Adrenal gland (tissue), 5 donors: ENCODE results near the gene LRRC55.

Experiments
- POLR2A ChIP-seq, 2 donors: fragments of 450-650 bp; IDR thresholded peaks; one replicate each; pipeline ENCODE4 v1.6.1; 2017; ENCODE audit warnings: antibody characterized with exemption in 2 of 2, mild to moderate bottlenecking in 2 of 2, moderate library complexity in 1 of 2
- TF ChIP-seq, protein P1 (sequence below), 6 experiments: fragments of 450-650 bp in 4 of 6; fragments of 200-600 bp in 2 of 6; sonication (generic) in 1 of 6; IDR thresholded peaks; 1 replicate in 5 of 6; 2 replicates in 1 of 6; pipeline versions ENCODE4 v1.5.1 to v1.8.0; 2016 to 2021; ENCODE audit warnings: antibody characterized with exemption in 6 of 6, mild to moderate bottlenecking in 2 of 6, moderate library complexity in 1 of 6
- donor health status: DM: no; HTN: no; CAD: no.

DNA sequence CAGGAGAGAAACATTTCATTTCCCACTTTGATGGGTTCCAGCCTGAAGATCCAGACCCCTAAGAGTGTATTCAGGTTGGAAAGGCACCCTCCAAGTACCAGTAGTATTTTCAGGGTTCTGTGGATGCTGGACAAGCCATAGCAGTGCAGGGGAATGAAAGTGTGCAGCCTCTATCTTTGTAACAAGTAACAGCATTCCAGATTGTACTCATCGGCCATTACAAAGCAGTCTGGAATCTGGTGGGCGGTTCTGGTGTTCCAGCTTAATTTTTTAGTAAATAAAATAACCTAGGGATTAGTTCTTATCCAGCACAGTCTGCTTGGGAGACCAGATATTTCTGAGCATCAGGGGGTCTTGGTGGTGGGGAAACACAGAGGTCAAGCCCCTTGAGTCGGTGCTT, 32.7 kb downstream of the LRRC55 start:
- TF ChIP-seq POLR2A (IDR thresholded peaks at IDR 0.05) = no peak
- TF ChIP-seq, protein P1, sequence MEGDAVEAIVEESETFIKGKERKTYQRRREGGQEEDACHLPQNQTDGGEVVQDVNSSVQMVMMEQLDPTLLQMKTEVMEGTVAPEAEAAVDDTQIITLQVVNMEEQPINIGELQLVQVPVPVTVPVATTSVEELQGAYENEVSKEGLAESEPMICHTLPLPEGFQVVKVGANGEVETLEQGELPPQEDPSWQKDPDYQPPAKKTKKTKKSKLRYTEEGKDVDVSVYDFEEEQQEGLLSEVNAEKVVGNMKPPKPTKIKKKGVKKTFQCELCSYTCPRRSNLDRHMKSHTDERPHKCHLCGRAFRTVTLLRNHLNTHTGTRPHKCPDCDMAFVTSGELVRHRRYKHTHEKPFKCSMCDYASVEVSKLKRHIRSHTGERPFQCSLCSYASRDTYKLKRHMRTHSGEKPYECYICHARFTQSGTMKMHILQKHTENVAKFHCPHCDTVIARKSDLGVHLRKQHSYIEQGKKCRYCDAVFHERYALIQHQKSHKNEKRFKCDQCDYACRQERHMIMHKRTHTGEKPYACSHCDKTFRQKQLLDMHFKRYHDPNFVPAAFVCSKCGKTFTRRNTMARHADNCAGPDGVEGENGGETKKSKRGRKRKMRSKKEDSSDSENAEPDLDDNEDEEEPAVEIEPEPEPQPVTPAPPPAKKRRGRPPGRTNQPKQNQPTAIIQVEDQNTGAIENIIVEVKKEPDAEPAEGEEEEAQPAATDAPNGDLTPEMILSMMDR (IDR thresholded peaks at IDR 0.05) = no peak
